Endothelial cell of umbilical vein (primary cell): ENCODE data around the gene APEX1.

ENCODE experiments used
- POLR2A ChIP-seq: IDR thresholded peaks from 2 replicates; pipeline ENCODE4 v1.6.1; 2012; ENCODE audit warnings: low read depth, mild to moderate bottlenecking, control low read depth, low read length
- TF ChIP-seq, protein P1 (sequence below), 2 donors: IDR thresholded peaks; 1 replicate in 1 of 2; 2 replicates in 1 of 2; pipeline ENCODE4 v1.5.1; 2011; ENCODE audit warnings: low read length in 2 of 2, mild to moderate bottlenecking in 2 of 2, moderate library complexity in 2 of 2, control low read depth in 1 of 2, inconsistent platforms in 1 of 2, low read depth in 1 of 2; ENCODE audit not compliant: insufficient read depth in 1 of 2; ENCODE audit errors: extremely low read depth in 1 of 2
- TF ChIP-seq, protein P2 (sequence below): IDR thresholded peaks from 2 replicates; pipeline ENCODE4 v1.6.1; 2011; ENCODE audit not compliant: insufficient read depth, insufficient read length

- no peak for TF ChIP-seq POLR2A
- TF ChIP-seq, protein P1, sequence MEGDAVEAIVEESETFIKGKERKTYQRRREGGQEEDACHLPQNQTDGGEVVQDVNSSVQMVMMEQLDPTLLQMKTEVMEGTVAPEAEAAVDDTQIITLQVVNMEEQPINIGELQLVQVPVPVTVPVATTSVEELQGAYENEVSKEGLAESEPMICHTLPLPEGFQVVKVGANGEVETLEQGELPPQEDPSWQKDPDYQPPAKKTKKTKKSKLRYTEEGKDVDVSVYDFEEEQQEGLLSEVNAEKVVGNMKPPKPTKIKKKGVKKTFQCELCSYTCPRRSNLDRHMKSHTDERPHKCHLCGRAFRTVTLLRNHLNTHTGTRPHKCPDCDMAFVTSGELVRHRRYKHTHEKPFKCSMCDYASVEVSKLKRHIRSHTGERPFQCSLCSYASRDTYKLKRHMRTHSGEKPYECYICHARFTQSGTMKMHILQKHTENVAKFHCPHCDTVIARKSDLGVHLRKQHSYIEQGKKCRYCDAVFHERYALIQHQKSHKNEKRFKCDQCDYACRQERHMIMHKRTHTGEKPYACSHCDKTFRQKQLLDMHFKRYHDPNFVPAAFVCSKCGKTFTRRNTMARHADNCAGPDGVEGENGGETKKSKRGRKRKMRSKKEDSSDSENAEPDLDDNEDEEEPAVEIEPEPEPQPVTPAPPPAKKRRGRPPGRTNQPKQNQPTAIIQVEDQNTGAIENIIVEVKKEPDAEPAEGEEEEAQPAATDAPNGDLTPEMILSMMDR (IDR thresholded peaks at IDR 0.05; ENCODE audit: extremely low read depth in 1 of 2, insufficient read depth in 1 of 2, low read depth in 1 of 2, low read length in 2 of 2): no peak
- TF ChIP-seq, protein P2, sequence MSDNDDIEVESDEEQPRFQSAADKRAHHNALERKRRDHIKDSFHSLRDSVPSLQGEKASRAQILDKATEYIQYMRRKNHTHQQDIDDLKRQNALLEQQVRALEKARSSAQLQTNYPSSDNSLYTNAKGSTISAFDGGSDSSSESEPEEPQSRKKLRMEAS: no peak
Measured at GRCh38 chr14:20499881-20500280, 44.9 kb downstream of the APEX1 start.
